Measurements from ENCODE around the gene CAPN7.

- TF ChIP-seq CEBPB (IDR thresholded peaks at IDR 0.05; ENCODE audit: low read depth), result no peak
- no peak for TF ChIP-seq CTCF (IDR thresholded peaks at IDR 0.05 in 2 of 3, conservative IDR thresholded peaks at IDR 0.05 in 1 of 3; ENCODE audit: borderline replicate concordance in 1 of 3, insufficient read depth in 1 of 3, low read depth in 2 of 3, low read length in 2 of 3)
- TF ChIP-seq EZH2 (IDR thresholded peaks at IDR 0.05), result no peak
- no peak for TF ChIP-seq POLR2AphosphoS5 (IDR thresholded peaks at IDR 0.05; ENCODE audit: low read depth, low read length)
- no peak for TF ChIP-seq EZH2phosphoT487 (IDR thresholded peaks at IDR 0.05; ENCODE audit: borderline replicate concordance)
- TF ChIP-seq POLR2A (IDR thresholded peaks at IDR 0.05; ENCODE audit: borderline replicate concordance, extremely low read depth, insufficient read depth, insufficient read length), result no peak
- TF ChIP-seq MAX (IDR thresholded peaks at IDR 0.05), result no peak
- no peak for TF ChIP-seq TCF7L2 (IDR thresholded peaks at IDR 0.05; ENCODE audit: borderline replicate concordance, extremely low read depth, insufficient read depth, insufficient read length)
- no peak for TF ChIP-seq YY1 (IDR thresholded peaks at IDR 0.05; ENCODE audit: extremely low read depth, insufficient replicate concordance, low read depth, low read length)
- no peak for TF ChIP-seq RAD21 (IDR thresholded peaks at IDR 0.05; ENCODE audit: low read depth)
- TF ChIP-seq FOSL1 (IDR thresholded peaks at IDR 0.05; ENCODE audit: low read depth), result no peak
- no peak for TF ChIP-seq REST (IDR thresholded peaks at IDR 0.05; ENCODE audit: low read depth)
- TF ChIP-seq ATF3 (IDR thresholded peaks at IDR 0.05), result no peak
These were observed 73.2 kb downstream of the CAPN7 start for GRCh38 chr3:15279205-15279604.
